ENCODE measurements around the gene KRT77.

DNA sequence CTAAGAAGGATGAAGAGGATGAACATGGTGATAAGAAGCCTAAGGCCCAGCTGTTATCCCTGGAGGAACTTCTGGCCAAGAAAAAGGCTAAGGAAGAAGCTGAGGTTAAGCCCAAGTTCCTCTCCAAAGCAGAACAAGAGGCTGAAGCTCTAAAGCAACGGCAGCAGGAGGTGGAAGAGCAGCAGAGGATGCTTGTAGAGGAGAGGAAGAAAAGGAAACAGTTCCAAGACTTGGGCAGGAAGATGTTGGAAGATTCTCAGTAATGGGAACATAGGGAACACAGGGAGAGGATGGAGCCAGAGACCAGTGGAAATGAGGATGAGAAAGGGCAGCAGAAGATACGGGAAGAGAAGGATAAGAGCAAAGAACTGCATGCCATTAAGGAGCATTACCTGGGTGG is 27.5 kb upstream of the KRT77 start:
- TF ChIP-seq, protein P1, sequence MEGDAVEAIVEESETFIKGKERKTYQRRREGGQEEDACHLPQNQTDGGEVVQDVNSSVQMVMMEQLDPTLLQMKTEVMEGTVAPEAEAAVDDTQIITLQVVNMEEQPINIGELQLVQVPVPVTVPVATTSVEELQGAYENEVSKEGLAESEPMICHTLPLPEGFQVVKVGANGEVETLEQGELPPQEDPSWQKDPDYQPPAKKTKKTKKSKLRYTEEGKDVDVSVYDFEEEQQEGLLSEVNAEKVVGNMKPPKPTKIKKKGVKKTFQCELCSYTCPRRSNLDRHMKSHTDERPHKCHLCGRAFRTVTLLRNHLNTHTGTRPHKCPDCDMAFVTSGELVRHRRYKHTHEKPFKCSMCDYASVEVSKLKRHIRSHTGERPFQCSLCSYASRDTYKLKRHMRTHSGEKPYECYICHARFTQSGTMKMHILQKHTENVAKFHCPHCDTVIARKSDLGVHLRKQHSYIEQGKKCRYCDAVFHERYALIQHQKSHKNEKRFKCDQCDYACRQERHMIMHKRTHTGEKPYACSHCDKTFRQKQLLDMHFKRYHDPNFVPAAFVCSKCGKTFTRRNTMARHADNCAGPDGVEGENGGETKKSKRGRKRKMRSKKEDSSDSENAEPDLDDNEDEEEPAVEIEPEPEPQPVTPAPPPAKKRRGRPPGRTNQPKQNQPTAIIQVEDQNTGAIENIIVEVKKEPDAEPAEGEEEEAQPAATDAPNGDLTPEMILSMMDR (IDR thresholded peaks at IDR 0.05) = no peak
- TF ChIP-seq EP300 (IDR thresholded peaks at IDR 0.05) = no peak

Measured in stomach (tissue), 4 donors.